ENCODE data around the gene PCDH9. TPM values are rescaled to one million over a fixed set of nuclear protein-coding genes. Genes with fewer than 3 reads are reported as not detected.

PCDH9 gene
- total and polyA plus RNA-seq, 10 of the 15 experiments (the other 5 are each of a cell fraction or from before 2014, with no cell fraction given), result 0.02 to 2.3 (median 0.05) TPM; not detected in 1

DNA sequence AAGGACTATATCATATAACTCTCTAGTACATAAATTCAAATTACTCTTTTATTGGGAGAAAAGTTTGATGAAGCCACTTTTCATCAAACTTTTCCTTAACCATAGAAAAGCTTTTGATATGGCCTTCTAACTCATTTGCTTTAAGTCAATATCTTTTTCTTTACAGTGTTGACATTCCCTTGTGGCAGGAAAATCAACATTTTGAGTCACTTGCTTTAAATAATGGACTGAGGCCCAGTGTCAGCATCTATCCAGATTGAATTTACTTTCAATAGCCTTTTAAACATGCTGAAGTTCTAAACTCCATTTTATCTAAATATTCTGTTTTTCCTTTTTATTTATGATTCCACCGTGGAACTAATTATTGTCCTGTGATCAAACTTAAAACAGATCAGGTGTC is 62.7 kb downstream of the PCDH9 start:
- Histone ChIP-seq H3K4me3 (no peak overlapping the region), H3K79me2 (ENCODE audit: control insufficient read depth, insufficient read depth, low read length) (no peaks in the 10 kb centered on the region), H4K20me1 (ENCODE audit: control insufficient read depth, insufficient read depth) (no peaks in the 10 kb centered on the region), H3K27me3 (replicated peaks in 1 of 2; ENCODE audit: control insufficient read depth in 2 of 2, insufficient read depth in 2 of 2, low read length in 1 of 2) (no peaks in the 10 kb centered on the region), H3K9me3 (replicated peaks; ENCODE audit: control insufficient read depth, insufficient read depth, low read length) (no peaks in the 10 kb centered on the region), H3K4me2 (ENCODE audit: control insufficient read depth, insufficient read depth) (no peak overlapping the region), H3K9ac (ENCODE audit: control insufficient read depth, insufficient read depth, low read length) (no peak overlapping the region), H3K27ac (ENCODE audit: control insufficient read depth, insufficient read depth) (no peak overlapping the region), H3K4me1 (ENCODE audit: control insufficient read depth, insufficient read depth, low read length) (no peaks in the 10 kb centered on the region), H2AFZ (ENCODE audit: control insufficient read depth, low read depth, low read length) (no peak overlapping the region), H3K36me3 (ENCODE audit: control insufficient read depth in 2 of 2, insufficient read depth in 2 of 2, low read length in 1 of 2) (no peaks in the 10 kb centered on the region)
- intact Hi-C loops (cut with micrococcal nuclease; ENCODE audit: unreplicated experiment) (no loop called here), in situ Hi-C loops (cut with MboI) (no loop called here)
- ChIA-PET SMC1A (ENCODE audit: uncharacterized antibody, unreplicated experiment) (no interaction called here), RAD21 (ENCODE audit: unreplicated experiment) (no interaction called here), POLR2A (no interaction called here), CTCF (no interaction called here)
- FAIRE-seq (no peak), DNase-seq (ENCODE audit: low read depth, low spot score) (no peak), ATAC-seq (no peak)
- TF ChIP-seq EP300 (IDR thresholded peaks at IDR 0.05; ENCODE audit: borderline replicate concordance in 1 of 2, control insufficient read depth in 1 of 2, low read depth in 2 of 2, low read length in 2 of 2), result no peak
- TF ChIP-seq, protein P1, sequence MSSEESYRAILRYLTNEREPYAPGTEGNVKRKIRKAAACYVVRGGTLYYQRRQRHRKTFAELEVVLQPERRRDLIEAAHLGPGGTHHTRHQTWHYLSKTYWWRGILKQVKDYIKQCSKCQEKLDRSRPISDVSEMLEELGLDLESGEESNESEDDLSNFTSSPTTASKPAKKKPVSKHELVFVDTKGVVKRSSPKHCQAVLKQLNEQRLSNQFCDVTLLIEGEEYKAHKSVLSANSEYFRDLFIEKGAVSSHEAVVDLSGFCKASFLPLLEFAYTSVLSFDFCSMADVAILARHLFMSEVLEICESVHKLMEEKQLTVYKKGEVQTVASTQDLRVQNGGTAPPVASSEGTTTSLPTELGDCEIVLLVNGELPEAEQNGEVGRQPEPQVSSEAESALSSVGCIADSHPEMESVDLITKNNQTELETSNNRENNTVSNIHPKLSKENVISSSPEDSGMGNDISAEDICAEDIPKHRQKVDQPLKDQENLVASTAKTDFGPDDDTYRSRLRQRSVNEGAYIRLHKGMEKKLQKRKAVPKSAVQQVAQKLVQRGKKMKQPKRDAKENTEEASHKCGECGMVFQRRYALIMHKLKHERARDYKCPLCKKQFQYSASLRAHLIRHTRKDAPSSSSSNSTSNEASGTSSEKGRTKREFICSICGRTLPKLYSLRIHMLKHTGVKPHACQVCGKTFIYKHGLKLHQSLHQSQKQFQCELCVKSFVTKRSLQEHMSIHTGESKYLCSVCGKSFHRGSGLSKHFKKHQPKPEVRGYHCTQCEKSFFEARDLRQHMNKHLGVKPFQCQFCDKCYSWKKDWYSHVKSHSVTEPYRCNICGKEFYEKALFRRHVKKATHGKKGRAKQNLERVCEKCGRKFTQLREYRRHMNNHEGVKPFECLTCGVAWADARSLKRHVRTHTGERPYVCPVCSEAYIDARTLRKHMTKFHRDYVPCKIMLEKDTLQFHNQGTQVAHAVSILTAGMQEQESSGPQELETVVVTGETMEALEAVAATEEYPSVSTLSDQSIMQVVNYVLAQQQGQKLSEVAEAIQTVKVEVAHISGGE (CRISPR knock-in tag; IDR thresholded peaks at IDR 0.05), result no peak
- TF ChIP-seq PAX5 (IDR thresholded peaks at IDR 0.05; ENCODE audit: borderline replicate concordance, low read depth, low read length), result no peak
- TF ChIP-seq, protein P2, sequence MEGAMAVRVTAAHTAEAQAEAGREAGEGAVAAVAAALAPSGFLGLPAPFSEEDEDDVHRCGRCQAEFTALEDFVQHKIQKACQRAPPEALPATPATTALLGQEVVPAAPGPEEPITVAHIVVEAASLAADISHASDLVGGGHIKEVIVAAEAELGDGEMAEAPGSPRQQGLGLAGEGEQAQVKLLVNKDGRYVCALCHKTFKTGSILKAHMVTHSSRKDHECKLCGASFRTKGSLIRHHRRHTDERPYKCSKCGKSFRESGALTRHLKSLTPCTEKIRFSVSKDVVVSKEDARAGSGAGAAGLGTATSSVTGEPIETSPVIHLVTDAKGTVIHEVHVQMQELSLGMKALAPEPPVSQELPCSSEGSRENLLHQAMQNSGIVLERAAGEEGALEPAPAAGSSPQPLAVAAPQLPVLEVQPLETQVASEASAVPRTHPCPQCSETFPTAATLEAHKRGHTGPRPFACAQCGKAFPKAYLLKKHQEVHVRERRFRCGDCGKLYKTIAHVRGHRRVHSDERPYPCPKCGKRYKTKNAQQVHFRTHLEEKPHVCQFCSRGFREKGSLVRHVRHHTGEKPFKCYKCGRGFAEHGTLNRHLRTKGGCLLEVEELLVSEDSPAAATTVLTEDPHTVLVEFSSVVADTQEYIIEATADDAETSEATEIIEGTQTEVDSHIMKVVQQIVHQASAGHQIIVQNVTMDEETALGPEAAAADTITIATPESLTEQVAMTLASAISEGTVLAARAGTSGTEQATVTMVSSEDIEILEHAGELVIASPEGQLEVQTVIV (IDR thresholded peaks at IDR 0.05; ENCODE audit: borderline replicate concordance, partially characterized antibody), result no peak
- TF ChIP-seq, protein P3, sequence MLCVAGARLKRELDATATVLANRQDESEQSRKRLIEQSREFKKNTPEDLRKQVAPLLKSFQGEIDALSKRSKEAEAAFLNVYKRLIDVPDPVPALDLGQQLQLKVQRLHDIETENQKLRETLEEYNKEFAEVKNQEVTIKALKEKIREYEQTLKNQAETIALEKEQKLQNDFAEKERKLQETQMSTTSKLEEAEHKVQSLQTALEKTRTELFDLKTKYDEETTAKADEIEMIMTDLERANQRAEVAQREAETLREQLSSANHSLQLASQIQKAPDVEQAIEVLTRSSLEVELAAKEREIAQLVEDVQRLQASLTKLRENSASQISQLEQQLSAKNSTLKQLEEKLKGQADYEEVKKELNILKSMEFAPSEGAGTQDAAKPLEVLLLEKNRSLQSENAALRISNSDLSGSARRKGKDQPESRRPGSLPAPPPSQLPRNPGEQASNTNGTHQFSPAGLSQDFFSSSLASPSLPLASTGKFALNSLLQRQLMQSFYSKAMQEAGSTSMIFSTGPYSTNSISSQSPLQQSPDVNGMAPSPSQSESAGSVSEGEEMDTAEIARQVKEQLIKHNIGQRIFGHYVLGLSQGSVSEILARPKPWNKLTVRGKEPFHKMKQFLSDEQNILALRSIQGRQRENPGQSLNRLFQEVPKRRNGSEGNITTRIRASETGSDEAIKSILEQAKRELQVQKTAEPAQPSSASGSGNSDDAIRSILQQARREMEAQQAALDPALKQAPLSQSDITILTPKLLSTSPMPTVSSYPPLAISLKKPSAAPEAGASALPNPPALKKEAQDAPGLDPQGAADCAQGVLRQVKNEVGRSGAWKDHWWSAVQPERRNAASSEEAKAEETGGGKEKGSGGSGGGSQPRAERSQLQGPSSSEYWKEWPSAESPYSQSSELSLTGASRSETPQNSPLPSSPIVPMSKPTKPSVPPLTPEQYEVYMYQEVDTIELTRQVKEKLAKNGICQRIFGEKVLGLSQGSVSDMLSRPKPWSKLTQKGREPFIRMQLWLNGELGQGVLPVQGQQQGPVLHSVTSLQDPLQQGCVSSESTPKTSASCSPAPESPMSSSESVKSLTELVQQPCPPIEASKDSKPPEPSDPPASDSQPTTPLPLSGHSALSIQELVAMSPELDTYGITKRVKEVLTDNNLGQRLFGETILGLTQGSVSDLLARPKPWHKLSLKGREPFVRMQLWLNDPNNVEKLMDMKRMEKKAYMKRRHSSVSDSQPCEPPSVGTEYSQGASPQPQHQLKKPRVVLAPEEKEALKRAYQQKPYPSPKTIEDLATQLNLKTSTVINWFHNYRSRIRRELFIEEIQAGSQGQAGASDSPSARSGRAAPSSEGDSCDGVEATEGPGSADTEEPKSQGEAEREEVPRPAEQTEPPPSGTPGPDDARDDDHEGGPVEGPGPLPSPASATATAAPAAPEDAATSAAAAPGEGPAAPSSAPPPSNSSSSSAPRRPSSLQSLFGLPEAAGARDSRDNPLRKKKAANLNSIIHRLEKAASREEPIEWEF (IDR thresholded peaks at IDR 0.05; ENCODE audit: insufficient replicate concordance, low read depth, low read length), result no peak
- 14% methylated on average over 1 of the region's 1 CpG for WGBS (ENCODE audit: insufficient coverage, insufficient replicate concordance, low lambda C conversion rate, missing lambda C conversion rate)
- no TSS peak for BruUV-seq (replicated peaks)
